ENCODE data around the gene LDLRAD4.

LDLRAD4 gene

GRCh38 chr18:13232086-13232917 lies 13.7 kb downstream of the LDLRAD4 start:
- no peak for DNase-seq

DNA sequence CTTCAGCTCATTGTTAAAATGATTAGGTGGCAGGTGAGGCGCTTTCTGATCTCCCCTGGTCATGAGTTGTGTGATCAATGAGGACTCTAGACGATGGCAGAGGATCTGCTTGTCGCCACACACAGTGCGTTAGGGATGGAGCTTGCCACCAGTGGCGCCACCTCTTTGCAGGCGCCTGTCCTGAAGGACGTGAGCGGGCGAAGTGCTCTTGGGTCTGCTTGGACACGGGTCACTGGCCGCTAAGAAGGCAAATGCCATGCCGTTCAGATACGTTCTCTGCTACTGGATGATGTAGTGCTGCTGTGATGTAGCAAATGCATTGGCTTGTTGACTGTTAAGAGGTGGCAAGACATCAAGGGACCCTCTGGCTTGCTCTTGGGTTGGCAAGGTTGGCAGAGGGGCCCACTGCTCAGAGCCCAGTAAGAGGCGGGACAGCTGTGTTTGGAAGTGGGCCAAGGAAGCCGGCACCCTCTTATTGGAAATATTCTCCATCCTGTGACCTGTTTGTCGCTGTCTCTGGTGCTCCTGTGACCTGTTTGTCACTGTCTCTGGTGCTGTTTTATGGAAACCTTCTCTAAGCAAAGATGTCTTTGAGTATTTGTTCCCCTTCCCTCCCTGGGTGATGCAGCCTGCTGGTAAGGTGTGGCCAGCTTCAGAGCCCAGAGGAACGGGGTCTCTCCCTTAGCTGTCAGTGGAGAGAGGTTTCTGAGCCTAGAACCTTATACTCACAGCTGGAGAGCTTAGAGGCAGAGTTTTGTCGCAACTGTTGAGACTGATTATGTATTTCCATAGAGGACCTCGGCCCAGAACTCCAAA lies 14.6 kb downstream of the LDLRAD4 start:
- no peak for DNase-seq

GRCh38 chr18:13233787-13234783 lies 15.5 kb downstream of the LDLRAD4 start:
- DNase-seq, result no peak

- no peak for DNase-seq
These were observed 16.9 kb downstream of the LDLRAD4 start for GRCh38 chr18:13235421-13235831.

DNA sequence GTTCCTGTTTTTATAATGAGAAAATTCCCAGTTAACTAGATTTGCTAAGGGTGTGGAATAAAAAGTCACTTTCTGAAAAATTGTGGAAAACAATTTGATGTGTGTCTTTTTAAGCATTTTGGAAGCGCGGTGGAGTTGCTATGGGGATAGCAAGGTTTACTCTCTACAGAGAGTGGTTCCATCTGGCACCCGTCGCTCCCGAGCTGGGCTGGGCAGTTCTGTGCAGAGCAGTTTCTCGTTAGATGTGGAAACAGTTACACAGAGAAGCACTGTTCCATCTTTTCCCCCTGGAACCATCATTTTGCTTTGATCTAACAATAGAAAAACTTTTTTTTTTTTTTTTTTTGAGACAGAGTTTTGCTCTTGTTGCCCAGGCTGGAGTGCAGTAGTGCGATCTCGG lies 17.4 kb downstream of the LDLRAD4 start:
- DNase-seq, result no peak

DNA sequence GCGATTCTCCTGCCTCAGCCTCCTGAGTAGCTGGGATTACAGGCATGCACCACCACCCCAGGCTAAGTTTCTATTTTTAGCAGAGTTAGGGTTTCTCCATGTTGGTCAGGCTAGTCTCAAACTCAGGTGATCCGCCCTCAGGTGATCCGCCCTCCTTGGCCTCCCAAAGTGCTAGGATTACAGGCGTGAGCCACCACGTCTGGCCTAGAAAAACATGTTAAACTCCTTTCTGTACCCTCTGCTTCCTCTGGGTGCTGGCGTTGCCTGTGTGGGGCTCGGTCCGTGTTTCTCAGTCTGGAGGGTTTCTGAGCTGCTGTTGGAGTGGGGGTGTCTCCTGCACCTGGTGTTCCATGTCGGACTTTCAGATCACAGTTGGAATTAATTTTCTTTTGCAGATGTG lies 17.9 kb downstream of the LDLRAD4 start:
- no peak for DNase-seq

DNA sequence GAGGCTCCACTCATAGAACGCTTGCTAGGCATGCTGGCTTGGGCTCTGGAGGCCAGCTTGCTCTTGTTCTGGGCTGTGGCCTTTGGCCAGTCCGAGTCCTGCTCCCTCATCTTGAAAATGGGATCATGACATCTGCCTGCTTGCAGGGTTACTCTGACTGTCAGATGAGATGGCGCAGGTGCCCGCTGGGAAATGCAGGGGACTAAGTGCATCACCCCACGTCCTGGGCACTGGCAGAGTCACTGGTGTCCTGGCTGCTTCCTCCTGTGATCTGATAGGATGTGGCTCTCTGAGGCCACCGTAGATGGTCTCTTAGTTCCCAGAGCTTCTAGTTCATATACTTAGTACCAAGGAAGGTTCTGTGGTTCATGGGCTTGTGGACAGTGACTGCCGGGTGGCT lies 18.5 kb downstream of the LDLRAD4 start:
- DNase-seq, result no peak

DNA sequence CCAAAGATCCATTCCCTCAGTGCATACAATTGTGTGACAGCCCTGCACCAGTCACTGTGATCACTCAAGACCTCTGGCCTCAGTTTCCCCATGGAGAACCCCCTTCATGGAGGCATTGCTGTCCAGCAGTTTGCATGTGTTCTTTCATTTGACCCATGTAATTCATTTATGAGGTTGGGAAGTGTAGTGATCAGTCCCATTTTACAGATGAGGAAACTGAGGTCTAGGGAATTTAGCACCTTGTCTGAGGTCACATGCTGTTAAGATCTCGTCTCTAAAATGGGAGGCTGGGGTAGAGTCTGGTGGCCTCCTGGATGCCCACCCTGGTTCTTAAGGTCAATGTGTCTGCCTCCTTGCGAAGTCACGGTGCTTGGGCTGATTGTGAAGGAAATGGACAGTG lies 19.1 kb downstream of the LDLRAD4 start:
- no peak for DNase-seq

- no peak for DNase-seq
These were observed 20.8 kb downstream of the LDLRAD4 start for GRCh38 chr18:13239171-13239956.

DNA sequence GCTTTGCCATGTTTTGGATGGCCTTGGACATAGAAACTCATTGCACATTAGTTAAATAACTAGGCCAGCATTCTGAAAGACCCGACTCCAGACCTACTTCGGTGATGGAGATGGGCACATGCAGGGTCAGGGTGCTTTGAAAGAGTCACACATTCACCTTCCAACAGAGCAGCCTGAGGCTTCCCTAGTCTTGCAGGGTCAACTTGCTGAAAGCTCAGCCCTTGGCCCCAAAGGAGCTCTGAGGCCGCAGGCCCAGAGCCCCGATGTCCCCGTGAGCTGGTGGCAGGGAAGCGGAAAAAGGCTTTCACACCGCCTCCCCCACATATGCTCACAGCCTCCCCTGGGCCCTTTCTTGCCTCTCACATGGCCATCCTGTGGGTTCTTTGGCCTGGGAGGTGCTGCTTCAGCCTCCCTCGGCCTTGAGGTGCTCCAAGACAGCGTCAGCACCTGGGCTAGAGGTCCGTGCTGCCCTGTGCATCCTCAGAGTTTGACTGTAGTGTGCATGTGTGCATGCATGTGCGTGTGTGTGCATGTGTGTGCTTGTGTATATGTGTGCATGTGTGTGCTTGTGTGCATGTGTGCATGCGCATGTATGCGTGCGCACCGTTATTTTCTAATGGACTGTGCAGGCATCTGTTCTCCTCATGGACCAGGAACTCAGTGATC lies 21.6 kb downstream of the LDLRAD4 start:
- DNase-seq, result no peak

- no peak for DNase-seq
These were observed 22.7 kb downstream of the LDLRAD4 start for GRCh38 chr18:13241083-13241892.

- no peak for DNase-seq
These were observed 23.3 kb downstream of the LDLRAD4 start for GRCh38 chr18:13241893-13242175.

GRCh38 chr18:13242797-13243196 lies 24.2 kb downstream of the LDLRAD4 start:
- DNase-seq, result no peak

GRCh38 chr18:13243363-13243762 lies 24.8 kb downstream of the LDLRAD4 start:
- DNase-seq, result no peak

DNA sequence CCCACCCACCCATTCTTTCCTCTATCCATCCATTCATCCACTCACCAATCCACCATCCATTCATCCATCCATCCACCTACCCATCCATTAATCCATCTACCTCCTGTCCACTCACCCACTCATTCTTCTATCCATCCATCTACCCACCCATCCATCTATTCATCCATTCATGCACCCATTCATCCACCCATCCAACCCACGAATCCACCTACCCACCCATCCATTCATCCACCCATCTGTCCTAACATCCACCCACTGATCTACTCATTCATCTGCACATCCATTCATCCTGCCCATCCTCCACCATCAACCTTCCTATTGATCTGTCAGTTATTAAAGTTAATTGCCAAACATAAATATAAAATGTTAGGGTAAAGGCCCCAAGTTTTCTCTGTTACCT lies 25.6 kb downstream of the LDLRAD4 start:
- no peak for DNase-seq

DNA sequence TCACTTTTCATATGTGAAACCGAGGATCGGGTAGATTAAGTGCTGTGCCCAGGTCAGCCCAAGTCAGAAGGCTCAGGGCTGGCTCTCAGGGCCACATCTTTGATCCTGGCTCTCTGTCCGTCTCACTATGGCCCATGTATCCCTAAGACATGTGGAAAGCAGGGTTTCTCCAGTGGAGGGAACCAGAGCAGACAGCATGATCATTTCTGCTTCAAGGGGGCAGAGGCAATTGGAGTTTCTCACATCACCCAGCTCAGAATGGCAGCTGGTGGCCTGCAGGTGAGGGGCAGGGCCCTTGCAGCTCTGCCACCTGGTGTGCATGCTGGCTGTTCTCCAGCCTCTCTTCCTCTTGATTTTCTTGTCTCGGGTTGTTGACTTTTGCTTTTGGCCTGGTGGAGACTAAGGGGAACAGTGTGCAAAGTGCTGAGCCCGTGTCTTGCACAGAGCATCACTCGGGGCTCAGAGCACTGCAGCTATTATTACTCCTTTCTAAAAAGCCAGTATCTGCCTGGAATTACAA lies 27.0 kb downstream of the LDLRAD4 start:
- no peak for DNase-seq

- no peak for DNase-seq
These were observed 27.6 kb downstream of the LDLRAD4 start for GRCh38 chr18:13246121-13246520.

DNA sequence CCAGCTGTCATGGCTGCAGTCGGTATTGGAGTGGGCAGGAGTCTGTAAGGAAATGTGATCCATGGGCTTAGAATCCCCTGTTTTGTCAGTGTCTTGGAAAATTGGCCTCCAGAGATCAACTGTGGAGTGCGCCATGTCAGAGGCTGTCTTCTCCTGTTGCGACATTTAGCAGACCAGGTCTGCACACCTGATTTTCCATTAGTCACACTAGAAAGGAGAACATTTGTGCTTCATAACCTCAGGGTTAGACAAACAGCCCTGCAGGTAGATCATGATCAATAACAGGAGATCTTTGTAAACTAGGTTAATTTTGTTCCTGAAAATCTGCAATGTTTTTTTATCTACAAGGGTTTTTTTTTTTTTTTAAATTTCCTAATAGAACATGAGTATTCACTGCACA lies 28.0 kb downstream of the LDLRAD4 start:
- DNase-seq, result no peak

GRCh38 chr18:13247506-13247905 lies 28.9 kb downstream of the LDLRAD4 start:
- DNase-seq, result no peak

GRCh38 chr18:13252686-13253410 lies 34.3 kb downstream of the LDLRAD4 start:
- DNase-seq, result no peak
